AG04449 (cell line): ENCODE measurements around the gene PTPRJ.
A peak's percentile ranks its signal among the peaks of the same experiment; 100 is the strongest.

Source experiments
- CTCF ChIA-PET: fragments of 350-600 bp; formaldehyde crosslinking; extraction: SDS; loops from one replicate; lab custom pipeline; 2021; ENCODE audit warnings: antibody characterized with exemption; lab: Yijun Ruan, JAX
- POLR2A ChIA-PET: fragments of 400-600, 350-600 bp; formaldehyde crosslinking; extraction: SDS; loops from one replicate; lab custom pipeline; 2020; ENCODE audit warnings: antibody characterized with exemption, inconsistent platforms; lab: Yijun Ruan, JAX
- DNase-seq: peaks from one replicate; pipeline ENCODE4 v3.0.0-alpha.2; 2010; ENCODE audit warnings: low read depth, low spot score
- H3K4me3 ChIP-seq: 2 replicates; pipeline ENCODE4 v1.5.1; 2011; ENCODE audit warnings: low read depth, mild to moderate bottlenecking, control low read depth, low read length
- CTCF ChIP-seq: IDR thresholded peaks from one replicate; pipeline ENCODE4 v1.5.1; 2011; ENCODE audit warnings: mild to moderate bottlenecking, moderate library complexity, low read length, control low read depth, inconsistent platforms; ENCODE audit not compliant: insufficient read depth; ENCODE audit errors: missing control alignments

Gene PTPRJ

GRCh38 chr11:47998345-47998732 is 18.0 kb downstream of the PTPRJ start:
- DNase-seq = no peak
- ChIA-PET CTCF (interaction anchor here (0.9 to 1.7 kb wide), 2 partner anchors 64 to 65 kb away, joined by 3 to 5 read pairs; no protein-coding TSS in a partner anchor), POLR2A (no interaction called here)
- no peak overlapping the region for H3K4me3 ChIP-seq
- no peak for TF ChIP-seq CTCF

GRCh38 chr11:47998733-47999359 is 18.5 kb downstream of the PTPRJ start:
- DNase-seq = no peak
- ChIA-PET POLR2A (interaction anchor here (0.6 kb wide), 1 partner anchor 13 kb away, joined by 3 read pairs; no protein-coding TSS in a partner anchor), CTCF (interaction anchor here (1.3 to 1.7 kb wide), 2 partner anchors 64 to 110 kb away, joined by 3 to 5 read pairs; no protein-coding TSS in a partner anchor)

GRCh38 chr11:48000432-48000831 is 20.1 kb downstream of the PTPRJ start:
- TF ChIP-seq CTCF = no peak
- POLR2A ChIA-PET = interaction anchor here (0.7 kb wide), 1 partner anchor 48 kb away, joined by 3 read pairs; no protein-coding TSS in a partner anchor
- CTCF ChIA-PET = interaction anchor here (0.8 to 1.3 kb wide), 3 partner anchors 17 to 111 kb away, joined by 3 to 4 read pairs (median 3); no protein-coding TSS in a partner anchor
- DNase-seq = no peak
- H3K4me3 ChIP-seq = no peak overlapping the region

More at GRCh38 chr11:47998733-47999359, 18.5 kb downstream of the PTPRJ start:
- H3K4me3 ChIP-seq = no peak overlapping the region
- no peak for TF ChIP-seq CTCF

- peak; percentile 64 for DNase-seq
These were observed 21.2 kb downstream of the PTPRJ start for GRCh38 chr11:48001438-48002021.

GRCh38 chr11:48002561-48002960 is 22.2 kb downstream of the PTPRJ start:
- no peak for DNase-seq
- CTCF ChIA-PET = interaction anchor here (1.6 kb wide), 1 partner anchor 107 kb away, joined by 3 read pairs; no protein-coding TSS in a partner anchor
- POLR2A ChIA-PET = no interaction called here
- TF ChIP-seq CTCF = no peak
- H3K4me3 ChIP-seq = no peak overlapping the region

More at GRCh38 chr11:48001438-48002021, 21.2 kb downstream of the PTPRJ start:
- ChIA-PET CTCF (interaction anchor here (0.7 to 1.5 kb wide), 5 partner anchors 55 to 110 kb away, joined by 3 to 4 read pairs (median 3); no protein-coding TSS in a partner anchor), POLR2A (interaction anchor here (0.6 kb wide), 1 partner anchor 234 kb away, joined by 6 read pairs; the partner anchor contains the start of gene FNBP4)
- H3K4me3 ChIP-seq = no peak overlapping the region
- no peak for TF ChIP-seq CTCF

GRCh38 chr11:48003926-48004325 is 23.6 kb downstream of the PTPRJ start:
- no peak overlapping the region for H3K4me3 ChIP-seq
- ChIA-PET POLR2A (interaction anchor here (0.7 kb wide), 1 partner anchor 10 kb away, joined by 4 read pairs; no protein-coding TSS in a partner anchor), CTCF (interaction anchor here (1.6 kb wide), 1 partner anchor 105 kb away, joined by 3 read pairs; no protein-coding TSS in a partner anchor)
- no peak for DNase-seq
- TF ChIP-seq CTCF = no peak
